Naive thymus-derived CD4-positive, alpha-beta T cell (primary cell): Measurements from ENCODE around the gene EEIG1. TPM values are rescaled to one million over a fixed set of nuclear protein-coding genes. Genes with fewer than 3 reads are reported as not detected.
A peak's percentile ranks its signal among the peaks of the same experiment; 100 is the strongest.

ENCODE experiments used
- ATAC-seq: fragments of 150-1000 bp; cut with Tn5 transposase; 2 replicates; pipeline ENCODE4 v1.10.0; 2021; ENCODE audit warnings: mild to moderate bottlenecking, moderate library complexity
- CTCF ChIA-PET: fragments of 350-600 bp; sonication (Branson Sonifier 250); formaldehyde crosslinking; loops from one replicate; lab custom pipeline; 2021; ENCODE audit warnings: antibody characterized with exemption; lab: Charles Lee
- POLR2A ChIA-PET: fragments of 350-600 bp; sonication (Branson Sonifier 250); formaldehyde crosslinking; loops from one replicate; lab custom pipeline; 2021; ENCODE audit warnings: antibody characterized with exemption, inconsistent platforms; lab: Charles Lee
- DNase-seq, 9 donors: peaks; one replicate each; pipeline versions ENCODE4 v3.0.0 to v3.0.0-alpha.2; 2020 to 2022; ENCODE audit warnings: mixed read lengths in 1 of 9
- H3K27ac ChIP-seq: one replicate; pipeline ENCODE4 v1.7.0; 2013; ENCODE audit warnings: mild to moderate bottlenecking, low read depth, low read length, moderate library complexity
- H3K27me3 ChIP-seq, 2 donors: one replicate each; pipeline ENCODE4 v1.7.0; 2013; ENCODE audit warnings: low read length in 2 of 2, mild to moderate bottlenecking in 2 of 2, moderate library complexity in 2 of 2; ENCODE audit not compliant: control insufficient read depth in 2 of 2, insufficient read depth in 2 of 2
- H3K36me3 ChIP-seq, 3 experiments: 1 replicate in 2 of 3; 2 replicates in 1 of 3; pipeline ENCODE4 v1.7.0; 2013; ENCODE audit warnings: low read length in 3 of 3, mild to moderate bottlenecking in 3 of 3, moderate library complexity in 1 of 3; ENCODE audit not compliant: insufficient read depth in 3 of 3, control insufficient read depth in 2 of 3
- H3K4me1 ChIP-seq, 2 donors: one replicate each; pipeline ENCODE4 v1.7.0; 2013; ENCODE audit warnings: low read length in 2 of 2, mild to moderate bottlenecking in 2 of 2, moderate library complexity in 1 of 2; ENCODE audit not compliant: control insufficient read depth in 2 of 2, insufficient read depth in 2 of 2
- H3K4me3 ChIP-seq: 2 replicates; pipeline ENCODE4 v1.7.0; 2013; ENCODE audit warnings: mild to moderate bottlenecking, low read length
- H3K9me3 ChIP-seq, 3 experiments: 1 replicate in 2 of 3; 2 replicates in 1 of 3; pipeline ENCODE4 v1.7.0; 2013; ENCODE audit warnings: low read length in 3 of 3; ENCODE audit not compliant: control insufficient read depth in 2 of 3
- H3K27ac Mint-ChIP-seq, 9 donors: one replicate each; pipeline ENCODE4 v1.8.0; 2020 to 2022; ENCODE audit warnings: mixed read lengths in 9 of 9, mild to moderate bottlenecking in 8 of 9, moderate library complexity in 5 of 9, inconsistent platforms in 2 of 9
- H3K27me3 Mint-ChIP-seq, 5 donors: one replicate each; pipeline ENCODE4 v1.8.0; 2021 to 2022; ENCODE audit warnings: mixed read lengths in 5 of 5, mild to moderate bottlenecking in 1 of 5
- H3K36me3 Mint-ChIP-seq, 5 donors: one replicate each; pipeline ENCODE4 v1.8.0; 2020 to 2022; ENCODE audit warnings: mixed read lengths in 5 of 5, mild to moderate bottlenecking in 3 of 5, inconsistent platforms in 1 of 5
- H3K4me1 Mint-ChIP-seq, 7 donors: one replicate each; pipeline ENCODE4 v1.8.0; 2020 to 2022; ENCODE audit warnings: mixed read lengths in 7 of 7, mild to moderate bottlenecking in 3 of 7, inconsistent platforms in 1 of 7
- H3K4me3 Mint-ChIP-seq, 10 donors: one replicate each; pipeline ENCODE4 v1.8.0; 2020 to 2022; ENCODE audit warnings: mild to moderate bottlenecking in 10 of 10, mixed read lengths in 10 of 10, moderate library complexity in 6 of 10, inconsistent platforms in 2 of 10
- H3K9me3 Mint-ChIP-seq, 11 donors: one replicate each; pipeline ENCODE4 v1.8.0; 2020 to 2022; ENCODE audit warnings: mixed read lengths in 11 of 11, mild to moderate bottlenecking in 4 of 11, inconsistent platforms in 1 of 11, moderate library complexity in 1 of 11
- intact Hi-C, 2 donors: fragments of 100-400 bp; cut with micrococcal nuclease; formaldehyde crosslinking; loops; one replicate each; pipeline ENCODE4 v1.15.1; 2023
- polyA plus RNA-seq, 2 donors: library from polyadenylated mRNA; unstranded; fragments of 300-500 nt; fragmentation: Illumina TruSeq; gene quantifications; one replicate each; pipeline ENCODE4 v1.2.3, GENCODE V29; 2021
- total RNA-seq, 6 experiments: library from RNA in 5 of 6; stranded (reverse) in 5 of 6; gene quantifications; 1 replicate in 5 of 6; 2 replicates in 1 of 6; pipeline ENCODE4 v1.2.3 and lab custom pipeline; 2021 to 2026

EEIG1 gene
- total and polyA plus RNA-seq, 7 experiments from 2014 or later, result 124 to 664 (median 297) TPM

DNA sequence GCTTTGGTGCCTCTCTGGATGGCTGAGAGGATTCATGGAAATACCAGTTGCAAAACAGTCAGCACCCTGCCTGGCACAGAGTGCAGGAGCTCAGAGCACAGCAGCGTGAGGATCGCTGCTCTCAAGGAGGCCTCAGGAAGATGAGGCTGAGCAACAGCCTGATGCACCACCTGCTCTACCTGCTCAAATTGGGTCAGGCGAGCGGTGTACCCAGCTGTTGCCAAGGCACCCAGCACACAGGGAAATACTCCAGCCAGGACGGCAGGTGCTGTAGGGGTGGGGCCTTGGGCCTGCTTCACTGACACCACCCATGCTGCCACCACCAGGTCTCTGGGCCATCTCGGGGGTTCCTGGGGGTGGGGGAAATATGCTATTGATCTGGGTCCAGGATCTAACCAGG, 4.3 kb downstream of the EEIG1 start:
- peaks cover 0 to 75% (median 11%) of the 10 kb centered on the region in 3 experiments for H3K36me3 ChIP-seq
- no peaks in the 10 kb centered on the region for H3K9me3 ChIP-seq
- H3K4me3 ChIP-seq, result peak overlapping the region; percentile 93
- peaks cover 9 to 62% (median 49%) of the 10 kb centered on the region in 5 donors for H3K36me3 Mint-ChIP-seq
- CTCF ChIA-PET, result interaction anchor here (0.6 to 16.4 kb wide), 7 partner anchors 15 to 89 kb away, joined by 3 to 262 read pairs (median 4); no protein-coding TSS in a partner anchor
- H3K27me3 Mint-ChIP-seq, result no peaks in the 10 kb centered on the region
- H3K4me1 Mint-ChIP-seq, result peaks cover 38 to 64% (median 42%) of the 10 kb centered on the region in 7 donors
- H3K27ac ChIP-seq, result peak overlapping the region; percentile 84
- H3K4me3 Mint-ChIP-seq, result peak overlapping the region; percentile 89 to 99 (median 96)
- intact Hi-C loops, result loop anchor here in 1 of 2 donors (1.0 kb wide), 1 partner anchor 59 kb away; no protein-coding TSS in a partner anchor
- H3K27me3 ChIP-seq, result no peaks in the 10 kb centered on the region
- ATAC-seq (no peak), DNase-seq (peak in 8 of 9 donors; percentile 8 to 67 (median 58))
- peaks cover 22 to 64% of the 10 kb centered on the region in 2 donors for H3K4me1 ChIP-seq
- POLR2A ChIA-PET, result interaction anchor here (0.7 to 61.3 kb wide), 5 partner anchors 8 to 122 kb away, joined by 3 to 1719 read pairs (median 1511); partner anchors contain the start of genes DPM2, EEIG1 and SLC25A25
- H3K27ac Mint-ChIP-seq, result peak overlapping the region; percentile 53 to 98 (median 96)
- H3K9me3 Mint-ChIP-seq, result no peaks in the 10 kb centered on the region

DNA sequence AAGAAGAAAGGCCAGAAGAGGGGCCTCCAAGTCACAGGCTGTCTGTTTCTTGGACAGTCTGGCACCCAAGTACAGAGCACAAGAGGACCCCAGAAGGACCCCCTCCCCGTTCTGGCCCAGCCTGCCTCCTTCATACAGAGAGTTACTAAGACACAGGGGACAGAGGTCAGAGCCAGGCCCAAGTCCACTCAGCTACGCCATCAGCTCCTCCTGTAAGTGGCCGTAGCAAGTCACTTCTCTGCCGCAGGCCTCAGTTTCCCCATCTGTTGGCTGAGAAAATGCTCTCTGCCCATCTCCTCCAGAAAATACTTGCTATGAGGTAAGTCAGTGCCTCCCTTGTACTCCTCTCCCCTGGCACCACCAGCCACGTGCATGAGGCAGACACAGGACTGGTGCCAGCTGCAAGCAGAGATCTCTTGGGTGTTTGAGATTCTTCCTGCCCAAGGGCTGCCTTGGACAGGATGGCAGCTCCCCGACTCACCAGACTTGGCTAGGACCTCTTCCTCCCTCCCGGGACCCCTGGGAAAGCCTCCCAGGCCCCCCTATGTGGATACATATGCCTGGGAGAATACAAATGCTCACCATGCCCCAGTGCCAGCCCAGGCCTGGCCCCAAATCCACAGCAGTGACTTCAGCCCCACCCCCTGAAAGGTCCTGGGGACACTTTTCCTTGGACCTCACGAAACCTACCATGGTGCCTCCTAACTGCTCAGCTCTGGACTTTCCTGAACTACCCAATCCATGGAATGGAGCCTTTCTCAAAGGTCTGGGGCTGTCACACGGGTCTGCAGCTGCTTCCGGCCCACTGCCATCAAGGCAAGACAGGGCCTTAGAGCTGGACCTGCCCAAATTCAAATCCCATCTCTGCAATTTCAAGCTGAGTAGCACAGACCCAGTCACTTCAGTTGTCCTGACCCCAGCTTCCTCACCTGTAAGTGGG, 5.1 kb downstream of the EEIG1 start:
- Mint-ChIP-seq H3K27me3 (no peaks in the 10 kb centered on the region), H3K36me3 (peaks cover 9 to 63% (median 50%) of the 10 kb centered on the region in 5 donors), H3K4me3 (peak overlapping the region; percentile 89 to 99 (median 96)), H3K27ac (peak overlapping the region; percentile 53 to 98 (median 96)), H3K4me1 (peaks cover 38 to 67% (median 47%) of the 10 kb centered on the region in 7 donors), H3K9me3 (no peaks in the 10 kb centered on the region)
- intact Hi-C loops, result loop anchor here in 1 of 2 donors (1.0 kb wide), 1 partner anchor 60 kb away; no protein-coding TSS in a partner anchor
- ChIA-PET CTCF (interaction anchor here (0.6 to 16.4 kb wide), 8 partner anchors 10 to 129 kb away, joined by 3 to 262 read pairs (median 4); no protein-coding TSS in a partner anchor), POLR2A (interaction anchor here (1.6 to 61.3 kb wide), 4 partner anchors 8 to 96 kb away, joined by 4 to 1719 read pairs (median 1615); partner anchors contain the start of genes DPM2 and EEIG1)
- peak overlapping the region; percentile 93 for H3K4me3 ChIP-seq
- H3K27ac ChIP-seq, result peak overlapping the region; percentile 84
- H3K36me3 ChIP-seq, result peaks cover 0 to 75% (median 11%) of the 10 kb centered on the region in 3 experiments
- peak in 2 of 9 donors; percentile 15 to 22 for DNase-seq
- H3K9me3 ChIP-seq, result no peaks in the 10 kb centered on the region
- no peak for ATAC-seq
- H3K4me1 ChIP-seq, result peaks cover 18 to 68% of the 10 kb centered on the region in 2 donors
- no peaks in the 10 kb centered on the region for H3K27me3 ChIP-seq

DNA sequence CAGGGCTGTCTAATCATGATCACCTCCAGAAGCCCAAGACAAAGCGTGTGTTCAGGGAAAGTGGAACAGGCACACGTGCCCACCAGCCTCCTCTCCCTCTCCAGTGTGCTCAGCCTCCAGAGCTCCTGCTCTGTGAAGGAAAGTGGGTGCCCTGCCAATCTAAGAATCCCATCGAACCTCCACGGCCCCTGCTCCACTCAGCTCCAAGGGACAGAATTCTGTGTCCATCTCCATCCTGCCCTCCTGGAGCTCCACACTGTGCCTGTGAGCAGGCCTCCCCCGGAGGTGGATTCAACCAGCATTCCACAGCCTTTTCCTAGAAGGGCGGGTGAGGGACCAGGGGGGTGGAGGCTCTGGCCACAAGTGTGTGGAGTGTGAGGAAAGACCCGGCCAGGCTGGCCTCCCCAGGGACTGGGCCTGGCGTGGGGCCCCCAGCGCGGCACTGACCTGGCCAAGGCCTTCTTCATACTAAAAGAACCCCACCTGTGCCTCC, 6.0 kb downstream of the EEIG1 start:
- H3K27ac ChIP-seq, result peak overlapping the region; percentile 84

DNA sequence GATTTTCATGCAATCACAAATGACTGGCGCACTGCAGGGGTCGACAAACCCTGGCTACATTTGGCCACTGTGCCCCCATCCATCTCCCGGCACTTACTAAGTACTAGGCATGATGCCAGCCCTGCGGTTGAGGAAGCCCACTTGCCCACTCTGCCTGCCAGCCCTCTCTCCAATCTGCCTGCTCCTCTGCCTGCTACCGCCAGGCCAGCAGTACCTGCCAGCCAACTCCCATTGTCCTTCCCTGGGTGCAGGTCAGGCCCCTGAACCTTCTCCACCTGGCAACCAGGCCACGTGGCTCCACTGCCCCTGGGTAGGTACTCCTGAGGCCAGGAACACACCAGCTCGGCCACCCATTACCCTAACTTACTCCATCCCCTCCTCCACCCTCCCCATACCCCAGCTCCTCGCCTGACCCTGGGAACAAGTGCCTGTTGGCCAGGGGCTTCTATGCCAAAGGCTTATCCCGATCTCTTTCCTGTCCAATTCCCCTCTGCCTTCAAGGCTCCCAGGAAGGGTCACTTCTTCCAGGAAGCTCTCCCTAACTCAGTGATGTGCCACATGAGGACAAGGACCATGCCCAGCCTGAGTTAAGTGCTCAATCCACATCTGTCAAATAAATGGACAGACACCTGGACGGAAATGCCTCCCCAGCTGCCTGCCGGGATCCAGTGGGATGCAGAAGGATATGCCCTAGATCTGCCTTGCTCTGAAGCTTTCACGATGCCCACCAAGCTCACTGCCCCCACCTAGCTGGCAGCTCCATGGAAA, 6.6 kb downstream of the EEIG1 start:
- peak in 3 of 9 donors; percentile 1 to 3 (median 2) for DNase-seq
- H3K36me3 Mint-ChIP-seq, result peaks cover 8 to 75% (median 53%) of the 10 kb centered on the region in 5 donors

More for the DNA sequence above, 6.0 kb downstream of the EEIG1 start:
- peaks cover 0 to 70% (median 11%) of the 10 kb centered on the region in 3 experiments for H3K36me3 ChIP-seq
- Mint-ChIP-seq H3K4me1 (peaks cover 47 to 75% (median 56%) of the 10 kb centered on the region in 7 donors), H3K27ac (peak overlapping the region; percentile 88 to 99 (median 97)), H3K27me3 (no peaks in the 10 kb centered on the region), H3K4me3 (peak overlapping the region; percentile 89 to 99 (median 96)), H3K9me3 (no peaks in the 10 kb centered on the region), H3K36me3 (peaks cover 9 to 70% (median 52%) of the 10 kb centered on the region in 5 donors)
- peak overlapping the region; percentile 93 for H3K4me3 ChIP-seq
- peaks cover 20 to 76% of the 10 kb centered on the region in 2 donors for H3K4me1 ChIP-seq
- ChIA-PET POLR2A (interaction anchor here (0.9 to 61.3 kb wide), 6 partner anchors 8 to 130 kb away, joined by 3 to 1719 read pairs (median 758); partner anchors contain the start of genes DPM2 and EEIG1), CTCF (interaction anchor here (0.6 to 16.4 kb wide), 9 partner anchors 8 to 130 kb away, joined by 3 to 262 read pairs (median 5); no protein-coding TSS in a partner anchor)
- DNase-seq (no peak), ATAC-seq (no peak)
- no peaks in the 10 kb centered on the region for H3K27me3 ChIP-seq
- no peaks in the 10 kb centered on the region for H3K9me3 ChIP-seq
- intact Hi-C loops, result loop anchor here in 1 of 2 donors (5.0 kb wide), 1 partner anchor 32 kb away; no protein-coding TSS in a partner anchor

DNA sequence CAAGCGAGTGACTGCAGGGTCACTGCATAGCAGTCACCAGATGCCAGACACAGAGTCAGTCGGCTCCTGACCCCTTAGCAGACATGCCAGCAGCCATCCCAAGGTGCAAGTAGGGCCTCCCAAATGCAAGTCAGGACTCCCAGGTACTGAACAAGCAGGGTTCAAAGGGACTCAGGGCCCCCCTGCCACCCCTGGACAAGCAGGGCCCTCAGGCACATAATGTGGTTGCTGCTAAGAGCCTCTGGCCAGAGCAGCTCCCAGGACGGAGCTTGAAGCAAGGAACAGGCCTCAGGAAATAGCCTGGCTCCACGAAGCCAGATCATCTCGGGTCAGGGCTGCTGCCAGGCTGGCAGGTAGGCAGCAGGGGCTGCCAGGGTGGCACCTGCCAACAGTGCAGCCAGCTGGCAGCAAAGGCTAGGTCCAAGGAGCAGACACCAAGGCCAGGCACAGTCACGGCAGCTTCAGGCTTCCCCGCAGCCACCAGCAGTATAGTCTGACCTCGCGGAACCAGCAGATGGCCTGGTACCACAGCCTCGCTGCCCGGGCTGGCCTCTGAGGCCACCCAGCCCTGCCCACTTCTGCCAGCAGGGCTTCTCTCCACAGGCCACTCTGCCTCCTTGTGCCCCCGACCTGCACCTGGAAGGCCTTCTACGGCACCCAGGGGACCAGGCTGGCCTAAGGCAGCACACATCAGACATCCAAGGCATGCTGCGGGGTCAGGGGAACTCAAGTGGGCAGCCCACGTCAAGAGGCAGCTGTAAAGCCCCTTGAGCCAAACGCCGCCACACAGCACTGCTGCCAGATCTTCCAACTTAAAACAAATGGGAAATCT, 7.4 kb downstream of the EEIG1 start:
- ATAC-seq, result no peak
- Histone ChIP-seq H3K9me3 (no peaks in the 10 kb centered on the region), H3K4me3 (peak overlapping the region; percentile 93), H3K36me3 (peaks cover 0 to 61% (median 11%) of the 10 kb centered on the region in 3 experiments), H3K27ac (peak overlapping the region; percentile 84), H3K4me1 (peaks cover 34 to 90% of the 10 kb centered on the region in 2 donors), H3K27me3 (no peaks in the 10 kb centered on the region)
- H3K4me3 Mint-ChIP-seq, result peak overlapping the region; percentile 89 to 99 (median 96)
- H3K27me3 Mint-ChIP-seq, result no peaks in the 10 kb centered on the region
- H3K27ac Mint-ChIP-seq, result peak overlapping the region; percentile 90 to 99 (median 97)
- POLR2A ChIA-PET, result interaction anchor here (0.6 to 61.3 kb wide), 6 partner anchors 6 to 120 kb away, joined by 3 to 1719 read pairs (median 758); partner anchors contain the start of genes DPM2, EEIG1 and SLC25A25
- H3K4me1 Mint-ChIP-seq, result peaks cover 61 to 87% (median 70%) of the 10 kb centered on the region in 7 donors
- DNase-seq, result peak in 3 of 9 donors; percentile 10 to 37 (median 15)
- CTCF ChIA-PET, result interaction anchor here (1.0 to 16.4 kb wide), 5 partner anchors 13 to 55 kb away, joined by 4 to 262 read pairs (median 9); no protein-coding TSS in a partner anchor
- no peaks in the 10 kb centered on the region for H3K9me3 Mint-ChIP-seq
- H3K36me3 Mint-ChIP-seq, result peaks cover 4 to 77% (median 50%) of the 10 kb centered on the region in 5 donors
- intact Hi-C loops, result loop anchor here in 1 of 2 donors (1.0 to 5.0 kb wide), 2 partner anchors 8 to 34 kb away; no protein-coding TSS in a partner anchor

More for the DNA sequence above, 6.6 kb downstream of the EEIG1 start:
- intact Hi-C loops, result loop anchor here in 1 of 2 donors (5.0 kb wide), 1 partner anchor 33 kb away; no protein-coding TSS in a partner anchor
- peak overlapping the region; percentile 88 to 99 (median 97) for H3K27ac Mint-ChIP-seq
- peaks cover 53 to 82% (median 62%) of the 10 kb centered on the region in 7 donors for H3K4me1 Mint-ChIP-seq
- H3K9me3 Mint-ChIP-seq, result no peaks in the 10 kb centered on the region
- H3K27me3 Mint-ChIP-seq, result no peaks in the 10 kb centered on the region
- H3K36me3 ChIP-seq, result peaks cover 0 to 64% (median 11%) of the 10 kb centered on the region in 3 experiments
- peak overlapping the region; percentile 89 to 99 (median 96) for H3K4me3 Mint-ChIP-seq
- H3K27ac ChIP-seq, result peak overlapping the region; percentile 84
- POLR2A ChIA-PET, result interaction anchor here (0.6 to 61.3 kb wide), 7 partner anchors 7 to 131 kb away, joined by 3 to 1719 read pairs (median 4); partner anchors contain the start of genes DPM2 and EEIG1
- peaks cover 26 to 82% of the 10 kb centered on the region in 2 donors for H3K4me1 ChIP-seq
- no peaks in the 10 kb centered on the region for H3K27me3 ChIP-seq
- peak overlapping the region; percentile 93 for H3K4me3 ChIP-seq
- no peak for ATAC-seq
- no peaks in the 10 kb centered on the region for H3K9me3 ChIP-seq
- CTCF ChIA-PET, result interaction anchor here (0.6 to 16.4 kb wide), 7 partner anchors 8 to 95 kb away, joined by 3 to 262 read pairs (median 6); no protein-coding TSS in a partner anchor
